Endothelial cell of umbilical vein (primary cell): Measurements from ENCODE around the gene PAK5. TPM values are rescaled to one million over a fixed set of nuclear protein-coding genes. Genes with fewer than 3 reads are reported as not detected.

ENCODE experiments used
- BruUV-seq: library from RNA; stranded (reverse); fragments of 400-500 nt; replicated peaks from 2 replicates; lab custom pipeline; 2021; lab: Mats Ljungman, UMichigan
- CTCF ChIA-PET: fragments of 300-600, 350-600 bp; sonication (Branson Sonifier 250); formaldehyde crosslinking; loops from one replicate; lab custom pipeline; 2021; ENCODE audit warnings: antibody characterized with exemption, inconsistent platforms; lab: Charles Lee
- POLR2A ChIA-PET: fragments of 300-600, 350-600 bp; sonication (Branson Sonifier 250); formaldehyde crosslinking; loops from one replicate; lab custom pipeline; 2021; ENCODE audit warnings: antibody characterized with exemption, inconsistent platforms; lab: Charles Lee
- DNase-seq: peaks from one replicate; pipeline ENCODE4 v3.0.0-alpha.2; 2011; ENCODE audit warnings: low read depth, low spot score
- FAIRE-seq: peaks from 2 replicates; lab custom pipeline; 2011; peaks lifted over from hg19 to GRCh38; lab: Jason Lieb, UNC
- H2AFZ ChIP-seq: 2 replicates; pipeline ENCODE4 v1.6.0; 2012; ENCODE audit warnings: low read depth, low read length, control low read depth, inconsistent platforms
- H3K27ac ChIP-seq: 2 replicates; pipeline ENCODE4 v1.5.1; 2011; ENCODE audit warnings: low read depth, mild to moderate bottlenecking, control low read depth, low read length, moderate library complexity; ENCODE audit not compliant: insufficient read depth
- H3K27me3 ChIP-seq, 2 experiments: 2 replicates each; pipeline versions ENCODE4 v1.6.0 to v1.6.1; 2011; ENCODE audit warnings: low read length in 2 of 2, mixed read lengths in 1 of 2; ENCODE audit not compliant: control insufficient read depth in 2 of 2, insufficient read depth in 2 of 2
- H3K36me3 ChIP-seq, 2 experiments: 2 replicates in 1 of 2; 3 replicates in 1 of 2; pipeline ENCODE4 v1.5.1; 2011; ENCODE audit warnings: low read length in 2 of 2, mild to moderate bottlenecking in 1 of 2, moderate library complexity in 1 of 2; ENCODE audit not compliant: control insufficient read depth in 2 of 2, insufficient read depth in 2 of 2; ENCODE audit errors: extremely low read depth in 1 of 2
- H3K4me1 ChIP-seq: 3 replicates; pipeline ENCODE4 v1.5.1; 2011; ENCODE audit warnings: mild to moderate bottlenecking, low read length; ENCODE audit not compliant: control insufficient read depth, insufficient read depth; ENCODE audit errors: extremely low read depth
- H3K4me2 ChIP-seq: 2 replicates; pipeline ENCODE4 v1.6.1; 2011; ENCODE audit warnings: low read length, control low read depth, mixed read lengths; ENCODE audit not compliant: insufficient read depth
- H3K4me3 ChIP-seq, 3 experiments: fragments of 200-600 bp in 1 of 3; sonication (generic), shearing (Covaris generic) in 1 of 3; replicated peaks in 1 of 3; 2 replicates each; pipeline ENCODE4 v1.5.1; 2011 to 2016; ENCODE audit warnings: control low read depth in 3 of 3, low read length in 3 of 3, mild to moderate bottlenecking in 2 of 3, inconsistent platforms in 1 of 3, low read depth in 1 of 3, moderate library complexity in 1 of 3; ENCODE audit not compliant: insufficient read depth in 1 of 3
- H3K79me2 ChIP-seq: 2 replicates; pipeline ENCODE4 v1.6.0; 2012; ENCODE audit warnings: low read length, inconsistent platforms; ENCODE audit not compliant: control insufficient read depth, insufficient read depth
- H3K9ac ChIP-seq: replicated peaks from 2 replicates; pipeline ENCODE3; 2011; ENCODE audit warnings: low read length, control low read depth; ENCODE audit not compliant: insufficient read depth; ENCODE audit errors: extremely low read depth
- H3K9me1 ChIP-seq: replicated peaks from 3 replicates; pipeline ENCODE4 v1.6.0; 2011; ENCODE audit warnings: mild to moderate bottlenecking, low read length; ENCODE audit not compliant: control insufficient read depth, insufficient read depth; ENCODE audit errors: extremely low read depth
- H3K9me3 ChIP-seq: replicated peaks from 2 replicates; pipeline ENCODE4 v1.5.1; 2012; ENCODE audit warnings: low read length, inconsistent platforms; ENCODE audit not compliant: control insufficient read depth, insufficient read depth
- H4K20me1 ChIP-seq: replicated peaks from 2 replicates; pipeline ENCODE3; 2011; ENCODE audit warnings: mild to moderate bottlenecking, low read length; ENCODE audit not compliant: control insufficient read depth, insufficient read depth; ENCODE audit errors: extremely low read depth
- CTCF ChIP-seq, 2 donors: IDR thresholded peaks; 1 replicate in 1 of 2; 2 replicates in 1 of 2; pipeline ENCODE4 v1.5.1; 2011; ENCODE audit warnings: low read length in 2 of 2, mild to moderate bottlenecking in 2 of 2, moderate library complexity in 2 of 2, control low read depth in 1 of 2, inconsistent platforms in 1 of 2, low read depth in 1 of 2; ENCODE audit not compliant: insufficient read depth in 1 of 2; ENCODE audit errors: extremely low read depth in 1 of 2
- EZH2 ChIP-seq: IDR thresholded peaks from 2 replicates; pipeline ENCODE4 v1.6.1; 2012; ENCODE audit warnings: borderline replicate concordance, low read depth, mild to moderate bottlenecking, moderate library complexity, low read length, inconsistent platforms; ENCODE audit not compliant: severe bottlenecking
- FOS ChIP-seq: IDR thresholded peaks from 2 replicates; pipeline ENCODE4 v1.6.1; 2011; ENCODE audit warnings: mild to moderate bottlenecking, low read length, moderate library complexity, borderline replicate concordance; ENCODE audit not compliant: insufficient read depth
- GATA2 ChIP-seq: IDR thresholded peaks from 2 replicates; pipeline ENCODE4 v1.7.0; 2011; ENCODE audit warnings: low read depth, mild to moderate bottlenecking, moderate library complexity, mixed read lengths, low read length; ENCODE audit not compliant: insufficient read length, insufficient read depth
- JUN ChIP-seq: IDR thresholded peaks from 2 replicates; pipeline ENCODE4 v1.6.1; 2011; ENCODE audit warnings: borderline replicate concordance, low read depth; ENCODE audit not compliant: insufficient read length, insufficient read depth
- MYC ChIP-seq: IDR thresholded peaks from one replicate; pipeline ENCODE4 v1.6.1; 2011; ENCODE audit warnings: mild to moderate bottlenecking, low read depth, low read length
- POLR2A ChIP-seq: IDR thresholded peaks from 2 replicates; pipeline ENCODE4 v1.6.1; 2012; ENCODE audit warnings: low read depth, mild to moderate bottlenecking, control low read depth, low read length
- POLR2AphosphoS5 ChIP-seq: IDR thresholded peaks from 2 replicates; pipeline ENCODE4 v1.6.1; 2012; ENCODE audit warnings: low read depth, mild to moderate bottlenecking, control low read depth, low read length, moderate library complexity; ENCODE audit not compliant: insufficient read depth
- dilution Hi-C: fragments of 300-500 bp; cut with MboI; formaldehyde crosslinking; loops from one replicate; pipeline ENCODE4 v1.15.0; 2019; ENCODE audit warnings: low sequenced_read_pairs; ENCODE audit not compliant: extremely low pct_ligation_motif_present
- intact Hi-C: fragments of 100-400 bp; cut with micrococcal nuclease; formaldehyde crosslinking; loops from one replicate; pipeline ENCODE4 v1.10.0; 2022
- polyA plus RNA-seq, 4 experiments: library from polyadenylated mRNA; depleted of rRNA in 3 of 4; stranded (reverse) in 3 of 4; unstranded in 1 of 4; fragments of >200 nt; gene quantifications; 2 replicates each; pipeline versions ENCODE4 v1.2.1 to v1.2.3, GENCODE V29; 2011 to 2012; ENCODE audit warnings: missing spikeins in 1 of 4
- total RNA-seq: library from RNA; stranded (reverse); gene quantifications from 2 replicates; pipeline ENCODE4 v1.2.3, GENCODE V29; 2021
- TF ChIP-seq, protein P1 (sequence below): IDR thresholded peaks from 2 replicates; pipeline ENCODE4 v1.6.1; 2011; ENCODE audit not compliant: insufficient read depth, insufficient read length

The PAK5 gene
- total and polyA plus RNA-seq, 2 donors (not counting 3 experiments of a cell fraction or from before 2014, with no cell fraction given): not detected

GRCh38 chr20:9628589-9628988, 210.3 kb downstream of the PAK5 start:
- dilution Hi-C loops (no loop called here), intact Hi-C loops (no loop called here)
- no peak for DNase-seq
- ChIA-PET POLR2A (no interaction called here), CTCF (interaction anchor here (1.3 to 1.8 kb wide), 2 partner anchors 11 to 19 kb away, joined by 7 to 8 read pairs; no protein-coding TSS in a partner anchor)
- Histone ChIP-seq H2AFZ (no peak overlapping the region), H3K4me2 (no peak overlapping the region), H3K36me3 (no peaks in the 10 kb centered on the region), H3K4me1 (no peaks in the 10 kb centered on the region), H3K9ac (no peak overlapping the region), H3K27me3 (peaks cover 1 to 2% of the 10 kb centered on the region in 2 experiments), H3K79me2 (no peaks in the 10 kb centered on the region), H3K9me3 (no peaks in the 10 kb centered on the region), H4K20me1 (no peaks in the 10 kb centered on the region), H3K9me1 (no peaks in the 10 kb centered on the region), H3K27ac (no peak overlapping the region), H3K4me3 (no peak overlapping the region)
- no peak for TF ChIP-seq JUN
- TF ChIP-seq FOS: no peak
- TF ChIP-seq POLR2AphosphoS5: no peak
- TF ChIP-seq GATA2: no peak
- FAIRE-seq: no peak
- no TSS peak for BruUV-seq

DNA sequence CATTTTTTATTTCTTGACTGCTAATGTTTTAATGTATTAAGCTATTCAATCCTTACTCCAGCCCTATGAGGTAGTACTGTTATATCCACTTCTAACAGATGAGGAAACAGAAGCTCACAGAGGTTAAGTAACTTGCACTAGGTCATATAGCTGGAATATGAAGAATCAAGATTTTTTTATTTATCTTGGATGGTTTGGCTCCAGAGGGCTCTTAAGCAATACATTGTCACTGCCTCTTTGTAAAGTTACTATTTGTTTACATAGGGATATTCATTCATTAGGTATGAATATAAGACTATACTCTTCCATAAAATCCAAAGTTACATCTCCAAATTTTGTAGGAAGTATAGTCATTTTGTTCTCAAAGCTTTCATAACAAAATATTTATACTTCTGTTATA, 210.7 kb downstream of the PAK5 start:
- TF ChIP-seq EZH2 (no peak), CTCF (IDR thresholded peaks at IDR 0.05; ENCODE audit: extremely low read depth in 1 of 2, insufficient read depth in 1 of 2, low read depth in 1 of 2, low read length in 2 of 2) (no peak), POLR2AphosphoS5 (no peak), MYC (no peak), FOS (no peak), JUN (no peak), POLR2A (no peak), GATA2 (no peak)
- TF ChIP-seq, protein P1, sequence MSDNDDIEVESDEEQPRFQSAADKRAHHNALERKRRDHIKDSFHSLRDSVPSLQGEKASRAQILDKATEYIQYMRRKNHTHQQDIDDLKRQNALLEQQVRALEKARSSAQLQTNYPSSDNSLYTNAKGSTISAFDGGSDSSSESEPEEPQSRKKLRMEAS: no peak
- DNase-seq: no peak
- Histone ChIP-seq H3K4me3 (no peak overlapping the region), H3K4me1 (no peaks in the 10 kb centered on the region), H3K27ac (no peak overlapping the region), H3K9me1 (no peaks in the 10 kb centered on the region), H3K9me3 (no peaks in the 10 kb centered on the region), H3K36me3 (no peaks in the 10 kb centered on the region), H2AFZ (no peak overlapping the region), H3K4me2 (no peak overlapping the region), H4K20me1 (no peaks in the 10 kb centered on the region), H3K79me2 (no peaks in the 10 kb centered on the region), H3K27me3 (peaks cover 2 to 3% of the 10 kb centered on the region in 2 experiments), H3K9ac (no peak overlapping the region)
- intact Hi-C loops: no loop called here
- ChIA-PET CTCF (interaction anchor here (1.3 to 1.8 kb wide), 2 partner anchors 11 to 18 kb away, joined by 7 to 8 read pairs; no protein-coding TSS in a partner anchor), POLR2A (no interaction called here)
- FAIRE-seq: no peak
- BruUV-seq: no TSS peak
- dilution Hi-C loops: no loop called here
